HG03108 (cell line): ENCODE measurements around the gene TSEN2.
"Not testable (repeated sequence)": the region's sequence is repeated elsewhere in the genome, so short reads cannot be mapped to it uniquely, and the experiment has no call there.

ENCODE experiments used
- ATAC-seq: cut with Tn5 transposase; IDR thresholded peaks from one replicate; pipeline ENCODE4 v1.9.1; 2021; ENCODE audit warnings: moderate library complexity; ENCODE audit not compliant: unreplicated experiment

The TSEN2 gene

GRCh38 chr3:12451960-12452359, 32.3 kb upstream of the TSEN2 start:
- no peak for ATAC-seq

GRCh38 chr3:12452361-12453330, 31.6 kb upstream of the TSEN2 start:
- no peak for ATAC-seq

DNA sequence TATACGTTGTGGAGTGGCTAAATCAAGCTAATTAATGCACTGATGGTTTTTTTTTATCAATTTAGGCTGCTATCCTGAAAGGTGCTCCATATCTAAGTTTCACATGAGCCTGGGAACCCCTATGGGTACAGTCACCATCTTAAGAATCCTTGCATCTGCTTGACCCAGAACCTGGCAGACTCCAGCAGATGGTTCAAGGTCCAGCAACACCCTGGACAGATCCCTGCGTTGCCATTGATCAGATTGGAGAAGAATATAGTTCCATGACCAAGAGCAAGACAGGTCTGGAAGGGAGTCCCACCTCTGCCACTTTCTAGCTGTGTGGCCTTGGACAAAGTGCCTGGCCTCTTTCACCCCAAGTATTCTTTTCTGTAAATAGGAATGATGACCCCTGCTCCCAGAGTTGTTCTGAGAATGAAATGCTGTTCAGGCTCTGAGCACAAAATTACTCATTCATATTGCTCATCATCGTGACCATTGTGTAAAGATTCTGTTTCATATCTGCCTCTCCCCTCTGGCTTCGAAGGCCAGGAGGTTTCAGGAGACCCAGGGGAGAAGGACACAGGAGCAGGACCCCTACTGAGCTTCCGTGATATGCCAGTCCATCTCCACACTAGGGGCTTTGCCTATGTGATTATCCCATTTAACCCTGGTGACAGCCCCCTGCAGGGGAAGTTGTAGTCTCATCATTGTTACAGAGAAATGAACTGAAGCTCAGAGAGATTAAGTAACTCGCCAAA, 30.0 kb upstream of the TSEN2 start:
- no peak for ATAC-seq

- no peak for ATAC-seq
These were observed 29.5 kb upstream of the TSEN2 start for GRCh38 chr3:12454816-12455121.

DNA sequence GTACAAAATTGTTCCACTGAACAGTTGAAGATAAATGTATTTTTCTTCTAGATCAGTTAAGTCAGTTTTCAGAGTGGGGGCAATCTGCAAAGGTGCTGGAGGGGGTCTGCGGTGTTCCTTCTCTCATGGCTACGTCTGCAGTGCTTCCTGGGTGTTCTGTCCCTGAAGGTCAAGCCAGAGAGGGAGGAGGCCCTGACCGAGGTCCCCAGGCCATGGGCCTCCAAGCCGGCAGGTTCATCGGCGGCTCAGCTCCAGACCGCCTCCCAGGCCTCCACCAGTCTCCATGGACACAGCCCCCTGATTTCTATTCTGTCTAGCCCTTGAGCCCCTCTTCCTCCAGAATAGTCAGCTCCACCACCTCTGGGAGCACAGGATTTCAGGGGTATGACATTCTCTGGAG, 28.5 kb upstream of the TSEN2 start:
- no peak for ATAC-seq

- no peak for ATAC-seq
These were observed 27.8 kb upstream of the TSEN2 start for GRCh38 chr3:12456441-12456840.

DNA sequence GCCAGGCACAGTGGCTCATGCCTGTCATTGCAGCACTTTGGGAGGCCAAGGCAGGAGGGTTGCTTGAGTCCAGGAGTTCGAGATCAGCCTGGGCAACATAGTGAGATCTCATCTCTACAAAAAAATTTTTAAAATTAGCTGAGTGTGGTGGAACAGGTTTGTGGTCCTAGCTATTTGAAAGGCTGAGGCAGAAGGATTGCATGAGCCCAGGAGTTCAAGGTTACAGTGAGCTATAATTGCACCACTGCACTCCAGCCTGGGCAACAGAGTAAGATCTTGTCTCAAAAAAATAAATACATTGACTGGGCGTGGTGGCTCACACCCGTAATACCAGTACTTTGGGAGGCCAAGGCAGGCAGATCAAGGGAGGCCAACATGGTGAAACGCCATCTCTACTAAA, 26.9 kb upstream of the TSEN2 start:
- ATAC-seq = not testable (repeated sequence)

DNA sequence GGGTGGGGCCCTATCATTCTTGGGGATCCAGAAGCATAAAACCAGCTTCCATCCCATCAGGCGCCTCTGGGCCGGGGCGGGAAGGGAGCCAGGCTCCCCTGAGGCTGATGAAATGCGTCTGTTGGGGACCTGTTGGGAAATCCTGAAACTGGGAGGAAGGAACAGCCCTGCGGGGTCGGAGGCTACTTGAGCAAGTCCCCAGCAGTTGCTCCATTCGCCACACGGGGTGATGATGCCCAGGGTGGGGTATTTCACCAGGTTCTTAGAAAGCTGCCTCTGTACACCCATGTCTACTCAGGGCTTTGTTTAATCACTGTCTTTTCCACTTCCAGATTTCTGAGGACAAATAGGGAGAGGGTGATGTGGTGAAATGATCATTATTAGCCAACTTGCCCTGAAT, 25.4 kb upstream of the TSEN2 start:
- ATAC-seq = no peak

DNA sequence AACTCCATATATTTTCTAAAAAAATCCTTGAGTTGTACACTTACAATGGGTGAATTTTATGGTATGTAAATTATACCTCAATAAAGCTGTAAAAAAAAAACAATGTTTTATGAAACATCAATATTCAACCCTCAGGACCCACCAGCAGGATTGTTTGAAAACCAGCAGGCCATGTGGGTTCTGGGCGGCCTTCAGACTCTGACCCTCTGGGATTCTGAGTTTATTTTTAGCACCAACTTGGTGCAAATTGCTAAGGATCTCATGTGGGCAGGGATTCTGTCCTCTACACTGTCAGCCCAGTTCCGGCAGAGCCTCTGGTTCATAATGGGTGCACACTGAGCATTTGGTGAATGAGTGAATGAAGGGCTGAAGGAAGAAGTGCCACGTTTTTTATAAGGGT, 24.2 kb upstream of the TSEN2 start:
- ATAC-seq = no peak

GRCh38 chr3:12461097-12461649, 23.1 kb upstream of the TSEN2 start:
- no peak for ATAC-seq

DNA sequence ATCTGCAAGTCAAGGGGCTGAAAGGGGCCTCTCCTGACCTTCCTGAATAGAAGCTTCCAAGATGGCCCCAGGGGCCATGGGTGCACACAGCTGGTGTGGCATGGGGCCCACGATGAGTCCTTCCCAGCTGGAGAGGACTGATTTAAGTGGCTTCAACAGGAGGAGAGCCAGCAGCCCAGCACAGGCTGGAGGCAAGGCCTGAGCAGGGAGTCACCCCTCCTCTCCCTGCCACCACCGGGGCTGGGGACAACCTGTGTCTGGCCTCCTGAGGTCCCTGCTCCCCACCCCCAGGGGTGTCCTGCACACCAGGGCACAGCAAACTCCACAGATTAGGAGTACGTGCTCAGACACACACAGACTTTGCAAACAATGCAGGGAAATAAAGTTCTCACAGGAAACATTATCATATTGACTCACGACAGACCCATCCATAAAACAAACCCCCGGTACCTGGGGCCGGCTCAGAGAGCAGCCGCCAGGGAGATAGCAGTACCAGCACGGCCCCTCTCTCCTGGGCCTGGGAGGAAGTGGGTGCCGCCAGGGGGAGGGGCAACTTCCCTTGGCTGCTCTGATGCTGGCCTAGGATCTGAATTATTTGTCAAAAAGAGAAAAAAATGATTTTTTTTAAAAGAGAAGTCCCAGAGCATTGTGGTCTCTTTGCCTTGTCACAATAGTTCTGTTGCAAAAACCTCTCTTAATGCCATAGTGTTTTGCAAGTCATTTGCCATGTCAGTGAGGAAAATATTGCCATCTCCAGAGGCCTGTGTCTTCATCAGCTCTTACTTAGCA, 21.9 kb upstream of the TSEN2 start:
- ATAC-seq = no peak

DNA sequence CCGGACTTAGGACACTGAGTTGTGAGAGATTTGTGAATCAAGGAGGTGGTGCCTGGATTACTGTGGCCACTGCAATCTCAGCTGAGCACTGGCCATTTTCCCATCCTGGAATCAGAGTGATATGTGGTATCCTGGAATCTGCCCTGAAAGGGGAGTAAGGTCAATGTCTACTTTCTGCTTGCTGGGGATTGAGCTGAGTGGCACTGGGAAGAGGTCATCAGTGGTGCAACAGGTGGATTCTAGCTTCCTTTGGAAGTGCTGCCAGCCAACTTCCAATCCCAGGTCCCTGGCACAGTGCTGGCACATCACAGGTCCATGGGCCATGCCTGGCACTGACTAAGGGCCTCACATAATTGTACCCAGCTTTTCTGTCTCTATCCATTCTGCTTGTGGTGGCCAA, 20.6 kb upstream of the TSEN2 start:
- no peak for ATAC-seq

GRCh38 chr3:12464181-12464580, 20.1 kb upstream of the TSEN2 start:
- no peak for ATAC-seq

- no peak for ATAC-seq
These were observed 19.0 kb upstream of the TSEN2 start for GRCh38 chr3:12465151-12465835.

DNA sequence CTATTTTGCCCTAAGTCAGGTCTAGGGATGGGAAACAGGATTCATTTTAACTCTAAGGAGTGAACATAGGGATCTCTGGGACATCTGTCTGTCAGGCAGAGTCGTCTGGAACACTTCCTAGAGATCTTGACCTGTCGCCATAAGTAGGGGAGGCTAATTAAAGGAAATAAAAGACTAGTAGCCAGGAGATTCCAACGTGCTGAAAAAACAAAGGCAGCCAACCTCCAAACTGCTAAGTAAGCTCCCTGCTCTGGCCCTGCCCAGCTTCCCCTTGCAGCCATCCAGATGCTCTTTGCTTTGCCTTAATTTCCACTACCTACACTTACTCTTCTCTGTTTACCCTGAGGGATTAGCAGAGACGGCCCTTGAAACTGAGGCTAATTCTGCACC, 18.4 kb upstream of the TSEN2 start:
- no peak for ATAC-seq

GRCh38 chr3:12467746-12468145, 16.5 kb upstream of the TSEN2 start:
- no peak for ATAC-seq

DNA sequence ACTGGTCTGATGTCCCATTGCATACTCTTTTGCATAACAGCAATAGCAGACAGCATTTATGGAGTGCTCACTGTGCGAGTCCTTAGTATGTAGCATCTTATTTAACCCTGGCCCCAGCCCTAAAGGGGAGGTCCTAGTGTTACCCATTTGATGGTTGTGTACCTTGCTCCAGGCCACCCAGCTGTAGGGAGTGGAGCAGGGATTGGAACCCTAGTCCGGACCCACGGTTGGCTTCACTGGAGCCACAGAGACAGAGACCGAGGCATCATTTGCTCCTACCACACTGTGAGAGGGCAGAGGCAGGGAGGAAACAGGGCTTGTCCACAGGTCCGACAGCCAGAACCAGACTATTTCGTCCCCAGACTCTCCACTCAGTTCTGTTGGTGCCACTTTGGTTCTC, 16.0 kb upstream of the TSEN2 start:
- no peak for ATAC-seq

DNA sequence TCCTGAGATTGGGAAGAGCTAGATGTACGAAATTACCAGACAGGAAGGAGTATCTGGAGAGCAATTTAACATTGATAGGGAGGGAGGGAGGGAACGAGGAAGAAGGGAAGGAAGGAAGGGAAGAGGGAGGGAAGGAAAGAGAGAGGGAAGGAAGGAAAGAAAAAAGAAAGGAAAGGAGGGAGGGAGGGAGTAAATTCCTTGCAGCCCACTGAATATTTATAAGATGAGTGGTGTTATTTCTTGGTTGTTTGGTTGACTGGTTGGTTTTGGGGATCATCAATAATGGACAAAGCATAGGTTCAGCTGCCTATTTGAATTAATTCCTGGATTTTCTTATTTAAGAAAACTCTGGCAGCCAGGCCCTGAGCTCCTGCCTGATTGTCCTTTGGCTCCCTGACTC, 15.5 kb upstream of the TSEN2 start:
- no peak for ATAC-seq

DNA sequence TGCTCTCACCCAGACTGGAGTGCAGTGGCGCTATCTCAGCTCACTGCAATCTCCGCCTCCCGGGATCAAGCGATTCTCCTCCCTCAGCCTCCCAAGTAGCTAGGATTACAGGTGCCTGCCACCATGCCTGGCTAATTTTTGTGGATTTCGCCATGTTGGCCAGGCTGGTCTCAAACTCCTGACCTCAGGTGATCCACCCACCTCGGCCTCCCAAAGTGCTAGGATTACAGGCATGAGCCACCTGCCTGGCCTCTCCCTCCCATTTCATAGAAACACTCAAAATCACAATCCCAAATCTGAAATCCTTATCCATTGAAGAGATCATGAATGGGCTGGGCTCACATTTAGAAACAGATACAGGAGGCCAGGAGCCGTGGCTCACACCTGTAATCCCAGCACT, 15.1 kb upstream of the TSEN2 start:
- not testable (repeated sequence) for ATAC-seq

GRCh38 chr3:12470111-12470510, 14.2 kb upstream of the TSEN2 start:
- ATAC-seq = no peak

DNA sequence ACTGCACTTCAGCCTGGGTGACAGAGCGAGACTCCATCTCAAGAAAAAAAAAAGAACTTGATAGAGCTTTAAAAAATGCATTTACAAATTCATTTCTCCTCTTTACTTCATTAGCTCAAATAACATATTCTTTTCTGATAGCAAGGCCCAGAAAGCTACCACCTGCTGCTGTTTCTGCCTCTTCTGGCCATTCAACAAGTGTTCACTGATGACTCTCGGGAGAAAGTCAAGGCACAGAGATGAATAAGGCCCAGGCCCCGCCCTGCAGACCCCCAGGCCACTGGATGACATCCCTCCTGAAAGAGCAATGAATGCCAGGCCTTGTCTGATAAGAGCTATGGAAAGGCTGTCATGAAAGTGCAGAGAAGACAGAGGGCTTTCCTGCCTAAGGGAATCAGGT, 13.6 kb upstream of the TSEN2 start:
- ATAC-seq = no peak
